ENCODE results near the gene DUSP5. TPM values are rescaled to one million over a fixed set of nuclear protein-coding genes. Genes with fewer than 3 reads are reported as not detected.
A peak's percentile ranks its signal among the peaks of the same experiment; 100 is the strongest.

DUSP5 gene
- total and polyA plus RNA-seq, 10 of the 15 experiments (the other 5 are each of a cell fraction or from before 2014, with no cell fraction given) = 2.1 to 95.9 (median 23.4) TPM

- no peak overlapping the region for H3K27ac ChIP-seq (ENCODE audit: control insufficient read depth, insufficient read depth)
- 73% methylated on average over 7 of the region's 7 CpGs for WGBS (ENCODE audit: insufficient coverage, insufficient replicate concordance, low lambda C conversion rate, missing lambda C conversion rate)
- CTCF ChIA-PET = interaction anchor here (2.1 kb wide), 1 partner anchor 104 kb away, joined by 5 read pairs; no protein-coding TSS in a partner anchor
- DNase-seq (ENCODE audit: low read depth, low spot score) = no peak
- RAD21 ChIA-PET (ENCODE audit: unreplicated experiment) = interaction anchor here (1.1 to 2.4 kb wide), 3 partner anchors 33 to 43 kb away, joined by 3 to 5 read pairs (median 3); no protein-coding TSS in a partner anchor
- H2AFZ ChIP-seq (ENCODE audit: control insufficient read depth, low read depth, low read length) = peak overlapping the region; percentile 55
- no peaks in the 10 kb centered on the region for H3K9me3 ChIP-seq (replicated peaks; ENCODE audit: control insufficient read depth, insufficient read depth, low read length)
- in situ Hi-C loops (cut with MboI) (no loop called here), intact Hi-C loops (cut with micrococcal nuclease; ENCODE audit: unreplicated experiment) (no loop called here)
- FAIRE-seq = no peak
- no peaks in the 10 kb centered on the region for H3K79me2 ChIP-seq (ENCODE audit: control insufficient read depth, insufficient read depth, low read length)
- TF ChIP-seq SPI1 (IDR thresholded peaks at IDR 0.05; ENCODE audit: borderline replicate concordance, insufficient read depth, low read depth, low read length) (peak; percentile 40; the same call in 1 of the 2 replicates), RFX5 (IDR thresholded peaks at IDR 0.05; ENCODE audit: low read depth, low read length) (peak; percentile 55; the same call in 1 of the 2 replicates), EP300 (IDR thresholded peaks at IDR 0.05; ENCODE audit: borderline replicate concordance in 1 of 2, control insufficient read depth in 1 of 2, low read depth in 2 of 2, low read length in 2 of 2) (no peak), DPF2 (IDR thresholded peaks at IDR 0.05) (0 out of 2 replicates have a peak, but pooled peaks have one; percentile 28)
- TF ChIP-seq, protein P1, sequence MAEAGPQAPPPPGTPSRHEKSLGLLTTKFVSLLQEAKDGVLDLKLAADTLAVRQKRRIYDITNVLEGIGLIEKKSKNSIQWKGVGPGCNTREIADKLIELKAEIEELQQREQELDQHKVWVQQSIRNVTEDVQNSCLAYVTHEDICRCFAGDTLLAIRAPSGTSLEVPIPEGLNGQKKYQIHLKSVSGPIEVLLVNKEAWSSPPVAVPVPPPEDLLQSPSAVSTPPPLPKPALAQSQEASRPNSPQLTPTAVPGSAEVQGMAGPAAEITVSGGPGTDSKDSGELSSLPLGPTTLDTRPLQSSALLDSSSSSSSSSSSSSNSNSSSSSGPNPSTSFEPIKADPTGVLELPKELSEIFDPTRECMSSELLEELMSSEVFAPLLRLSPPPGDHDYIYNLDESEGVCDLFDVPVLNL (IDR thresholded peaks at IDR 0.05; ENCODE audit: low read depth, low read length) = no peak
- ATAC-seq = peak; percentile 72
- no peaks in the 10 kb centered on the region for H3K36me3 ChIP-seq (ENCODE audit: control insufficient read depth in 2 of 2, insufficient read depth in 2 of 2, low read length in 1 of 2)
- no peak overlapping the region for H3K9ac ChIP-seq (ENCODE audit: control insufficient read depth, insufficient read depth, low read length)
- no peak overlapping the region for H3K4me3 ChIP-seq
- no peaks in the 10 kb centered on the region for H4K20me1 ChIP-seq (ENCODE audit: control insufficient read depth, insufficient read depth)
- peak overlapping the region; percentile 50 for H3K4me2 ChIP-seq (ENCODE audit: control insufficient read depth, insufficient read depth)
- H3K4me1 ChIP-seq (ENCODE audit: control insufficient read depth, insufficient read depth, low read length) = peaks cover 38% of the 10 kb centered on the region
- no peaks in the 10 kb centered on the region for H3K27me3 ChIP-seq (replicated peaks in 1 of 2; ENCODE audit: control insufficient read depth in 2 of 2, insufficient read depth in 2 of 2, low read length in 1 of 2)
- no TSS peak for BruUV-seq (replicated peaks)
- POLR2A ChIA-PET = interaction anchor here (0.5 kb wide), 1 partner anchor 138 kb away, joined by 4 read pairs; no protein-coding TSS in a partner anchor
- SMC1A ChIA-PET (ENCODE audit: uncharacterized antibody, unreplicated experiment) = interaction anchor here (0.8 to 1.2 kb wide), 3 partner anchors 26 to 104 kb away, joined by 3 to 4 read pairs (median 3); no protein-coding TSS in a partner anchor
These were observed 39.3 kb upstream of the DUSP5 start for GRCh38 chr10:110458266-110458920.
